ENCODE results near the gene SLC6A17.

The SLC6A17 gene

GRCh38 chr1:110134050-110134595, 16.2 kb upstream of the SLC6A17 start:
- TF ChIP-seq RARB (CRISPR knock-in tag; IDR thresholded peaks at IDR 0.05) = no peak
- TF ChIP-seq ZNF565 (CRISPR knock-in tag; conservative IDR thresholded peaks at IDR 0.05; ENCODE audit: low read depth) = no peak
- TF ChIP-seq ZFP3 (CRISPR knock-in tag; IDR thresholded peaks at IDR 0.05) = no peak
- no peak for TF ChIP-seq ISL1 (CRISPR knock-in tag; IDR thresholded peaks at IDR 0.05)
- TF ChIP-seq, protein P1, sequence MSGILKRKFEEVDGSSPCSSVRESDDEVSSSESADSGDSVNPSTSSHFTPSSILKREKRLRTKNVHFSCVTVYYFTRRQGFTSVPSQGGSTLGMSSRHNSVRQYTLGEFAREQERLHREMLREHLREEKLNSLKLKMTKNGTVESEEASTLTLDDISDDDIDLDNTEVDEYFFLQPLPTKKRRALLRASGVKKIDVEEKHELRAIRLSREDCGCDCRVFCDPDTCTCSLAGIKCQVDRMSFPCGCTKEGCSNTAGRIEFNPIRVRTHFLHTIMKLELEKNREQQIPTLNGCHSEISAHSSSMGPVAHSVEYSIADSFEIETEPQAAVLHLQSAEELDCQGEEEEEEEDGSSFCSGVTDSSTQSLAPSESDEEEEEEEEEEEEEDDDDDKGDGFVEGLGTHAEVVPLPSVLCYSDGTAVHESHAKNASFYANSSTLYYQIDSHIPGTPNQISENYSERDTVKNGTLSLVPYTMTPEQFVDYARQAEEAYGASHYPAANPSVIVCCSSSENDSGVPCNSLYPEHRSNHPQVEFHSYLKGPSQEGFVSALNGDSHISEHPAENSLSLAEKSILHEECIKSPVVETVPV (CRISPR knock-in tag; IDR thresholded peaks at IDR 0.05) = no peak
- no peak for TF ChIP-seq GLIS3 (CRISPR knock-in tag; IDR thresholded peaks at IDR 0.05)
- no peak for TF ChIP-seq ARNTL (CRISPR knock-in tag; IDR thresholded peaks at IDR 0.05; ENCODE audit: borderline replicate concordance, low read depth)
- TF ChIP-seq PATZ1 (CRISPR knock-in tag; IDR thresholded peaks at IDR 0.05; ENCODE audit: borderline replicate concordance) = no peak
- TF ChIP-seq PPARA (CRISPR knock-in tag; IDR thresholded peaks at IDR 0.05; ENCODE audit: borderline replicate concordance) = no peak
- TF ChIP-seq OSR1 (CRISPR knock-in tag; IDR thresholded peaks at IDR 0.05) = no peak
- no peak for TF ChIP-seq ZNF8 (CRISPR knock-in tag; IDR thresholded peaks at IDR 0.05)
- TF ChIP-seq, protein P2, sequence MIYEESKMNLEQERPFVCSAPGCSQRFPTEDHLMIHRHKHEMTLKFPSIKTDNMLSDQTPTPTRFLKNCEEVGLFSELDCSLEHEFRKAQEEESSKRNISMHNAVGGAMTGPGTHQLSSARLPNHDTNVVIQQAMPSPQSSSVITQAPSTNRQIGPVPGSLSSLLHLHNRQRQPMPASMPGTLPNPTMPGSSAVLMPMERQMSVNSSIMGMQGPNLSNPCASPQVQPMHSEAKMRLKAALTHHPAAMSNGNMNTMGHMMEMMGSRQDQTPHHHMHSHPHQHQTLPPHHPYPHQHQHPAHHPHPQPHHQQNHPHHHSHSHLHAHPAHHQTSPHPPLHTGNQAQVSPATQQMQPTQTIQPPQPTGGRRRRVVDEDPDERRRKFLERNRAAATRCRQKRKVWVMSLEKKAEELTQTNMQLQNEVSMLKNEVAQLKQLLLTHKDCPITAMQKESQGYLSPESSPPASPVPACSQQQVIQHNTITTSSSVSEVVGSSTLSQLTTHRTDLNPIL (CRISPR knock-in tag; IDR thresholded peaks at IDR 0.05; ENCODE audit: low read depth) = no peak
- no peak for TF ChIP-seq SNAI2 (CRISPR knock-in tag; IDR thresholded peaks at IDR 0.05)
- TF ChIP-seq ESRRG (CRISPR knock-in tag; IDR thresholded peaks at IDR 0.05) = no peak
- no peak for TF ChIP-seq BACH2 (CRISPR knock-in tag; IDR thresholded peaks at IDR 0.05; ENCODE audit: borderline replicate concordance)
- no peak for ATAC-seq

GRCh38 chr1:110135246-110135645, 15.0 kb upstream of the SLC6A17 start:
- no peak for ATAC-seq
- TF ChIP-seq, protein P3, sequence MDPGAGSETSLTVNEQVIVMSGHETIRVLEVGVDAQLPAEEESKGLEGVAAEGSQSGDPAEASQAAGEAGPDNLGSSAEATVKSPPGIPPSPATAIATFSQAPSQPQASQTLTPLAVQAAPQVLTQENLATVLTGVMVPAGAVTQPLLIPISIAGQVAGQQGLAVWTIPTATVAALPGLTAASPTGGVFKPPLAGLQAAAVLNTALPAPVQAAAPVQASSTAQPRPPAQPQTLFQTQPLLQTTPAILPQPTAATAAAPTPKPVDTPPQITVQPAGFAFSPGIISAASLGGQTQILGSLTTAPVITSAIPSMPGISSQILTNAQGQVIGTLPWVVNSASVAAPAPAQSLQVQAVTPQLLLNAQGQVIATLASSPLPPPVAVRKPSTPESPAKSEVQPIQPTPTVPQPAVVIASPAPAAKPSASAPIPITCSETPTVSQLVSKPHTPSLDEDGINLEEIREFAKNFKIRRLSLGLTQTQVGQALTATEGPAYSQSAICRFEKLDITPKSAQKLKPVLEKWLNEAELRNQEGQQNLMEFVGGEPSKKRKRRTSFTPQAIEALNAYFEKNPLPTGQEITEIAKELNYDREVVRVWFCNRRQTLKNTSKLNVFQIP (CRISPR knock-in tag; IDR thresholded peaks at IDR 0.05; ENCODE audit: borderline replicate concordance, low read depth) = no peak
- no peak for TF ChIP-seq ZNF70 (CRISPR knock-in tag; IDR thresholded peaks at IDR 0.05)
- no peak for TF ChIP-seq ZFP3 (CRISPR knock-in tag; IDR thresholded peaks at IDR 0.05)
- no peak for TF ChIP-seq ZNF565 (CRISPR knock-in tag; conservative IDR thresholded peaks at IDR 0.05; ENCODE audit: low read depth)
- no peak for TF ChIP-seq TCF4 (CRISPR knock-in tag; IDR thresholded peaks at IDR 0.05; ENCODE audit: borderline replicate concordance)
- no peak for TF ChIP-seq TSHZ2 (CRISPR knock-in tag; IDR thresholded peaks at IDR 0.05)
- no peak for TF ChIP-seq CSDC2 (CRISPR knock-in tag; IDR thresholded peaks at IDR 0.05)
- no peak for TF ChIP-seq PPARA (CRISPR knock-in tag; IDR thresholded peaks at IDR 0.05; ENCODE audit: borderline replicate concordance)
- no peak for TF ChIP-seq TOX (CRISPR knock-in tag; IDR thresholded peaks at IDR 0.05; ENCODE audit: borderline replicate concordance)
- TF ChIP-seq, protein P2 (CRISPR knock-in tag; IDR thresholded peaks at IDR 0.05; ENCODE audit: low read depth) = no peak
- TF ChIP-seq SNAI2 (CRISPR knock-in tag; IDR thresholded peaks at IDR 0.05) = no peak
- TF ChIP-seq ISL1 (CRISPR knock-in tag; IDR thresholded peaks at IDR 0.05) = no peak
- TF ChIP-seq ZFP30 (CRISPR knock-in tag; IDR thresholded peaks at IDR 0.05) = no peak
- no peak for TF ChIP-seq BACH2 (CRISPR knock-in tag; IDR thresholded peaks at IDR 0.05; ENCODE audit: borderline replicate concordance)
- no peak for TF ChIP-seq PATZ1 (CRISPR knock-in tag; IDR thresholded peaks at IDR 0.05; ENCODE audit: borderline replicate concordance)
- TF ChIP-seq, protein P1 (CRISPR knock-in tag; IDR thresholded peaks at IDR 0.05) = no peak
- no peak for TF ChIP-seq ARNTL (CRISPR knock-in tag; IDR thresholded peaks at IDR 0.05; ENCODE audit: borderline replicate concordance, low read depth)
- TF ChIP-seq RARB (CRISPR knock-in tag; IDR thresholded peaks at IDR 0.05) = no peak
- no peak for TF ChIP-seq ESRRG (CRISPR knock-in tag; IDR thresholded peaks at IDR 0.05)
- no peak for TF ChIP-seq ZNF8 (CRISPR knock-in tag; IDR thresholded peaks at IDR 0.05)
